ENCODE measurements around the gene CDC42BPG. TPM values are rescaled to one million over a fixed set of nuclear protein-coding genes. Genes with fewer than 3 reads are reported as not detected.

CDC42BPG gene
- total and polyA plus RNA-seq, 9 of the 15 experiments (the other 6 are each of a cell fraction or from before 2014, with no cell fraction given): 0.04 to 8.8 (median 2.1) TPM

- peak overlapping the region; percentile 82 for H3K4me2 ChIP-seq (ENCODE audit: insufficient read depth, low read length)
- H3K27ac ChIP-seq (ENCODE audit: extremely low read depth, low read depth, low read length): peak overlapping the region; percentile 96
- peak; percentile 70 for ATAC-seq
- no peaks in the 10 kb centered on the region for H3K79me2 ChIP-seq (ENCODE audit: control insufficient read depth, insufficient read depth, low read length)
- POLR2A ChIA-PET: interaction anchor here (0.6 to 2.2 kb wide), 10 partner anchors 10 to 581 kb away, joined by 3 to 12 read pairs (median 4); partner anchors contain the start of genes FAU, MRPL49 and SF1
- H3K36me3 ChIP-seq (ENCODE audit: control insufficient read depth, insufficient read depth, low read length): no peaks in the 10 kb centered on the region
- in situ Hi-C loops (cut with MboI) (no loop called here), intact Hi-C loops (cut with micrococcal nuclease) (loop anchor here (5.0 to 10.0 kb wide), 2 partner anchors 108 to 229 kb away; partner anchors contain the start of genes SF1, TM7SF2 and ZNHIT2)
- H3K9me3 ChIP-seq (replicated peaks; ENCODE audit: control insufficient read depth, insufficient read depth, low read depth, low read length): no peaks in the 10 kb centered on the region
- no peak overlapping the region for H3K4me3 ChIP-seq
- peaks cover 44 to 60% of the 10 kb centered on the region in 2 experiments for H3K4me1 ChIP-seq (replicated peaks in 1 of 2; ENCODE audit: control insufficient read depth in 2 of 2, insufficient read depth in 2 of 2, low read length in 2 of 2)
- TSS peak; percentile 98 for BruUV-seq (replicated peaks)
- peak in 3 of 4 experiments; percentile 58 to 95 (median 85) for DNase-seq (ENCODE audit: extremely low read depth in 1 of 4, low spot score in 3 of 4)
- no peaks in the 10 kb centered on the region for H3K27me3 ChIP-seq (ENCODE audit: control insufficient read depth in 2 of 2, insufficient read depth in 2 of 2, low read length in 2 of 2)
- H2AFZ ChIP-seq (ENCODE audit: low read depth, low read length): peak overlapping the region; percentile 71
- H4K20me1 ChIP-seq (replicated peaks; ENCODE audit: control insufficient read depth, insufficient read depth, low read length): no peaks in the 10 kb centered on the region
- no peaks in the 10 kb centered on the region for H3K9me1 ChIP-seq (ENCODE audit: control insufficient read depth, insufficient read depth, low read length)
- CTCF ChIA-PET (ENCODE audit: low intra/inter-chr PET ratio): interaction anchor here (1.2 kb wide), 1 partner anchor 39 kb away, joined by 3 read pairs; no protein-coding TSS in a partner anchor
- FAIRE-seq: peak; percentile 99
- 8% methylated on average over 15 of the region's 15 CpGs for WGBS (ENCODE audit: insufficient coverage, low coverage, missing lambda C conversion rate)
- peak overlapping the region; percentile 67 to 70 for H3K9ac ChIP-seq (ENCODE audit: insufficient read depth in 1 of 2, low read depth in 2 of 2, low read length in 2 of 2)
- TF ChIP-seq ZNF140 (CRISPR knock-in tag; IDR thresholded peaks at IDR 0.05): no peak
- TF ChIP-seq ELF4 (CRISPR knock-in tag; IDR thresholded peaks at IDR 0.05): no peak
- TF ChIP-seq EGR1 (conservative IDR thresholded peaks at IDR 0.05): peak; percentile 10; the same call in 1 of the 2 replicates
- no peak for TF ChIP-seq ZKSCAN1 (IDR thresholded peaks at IDR 0.05; ENCODE audit: low read depth, low read length)
- TF ChIP-seq RBM25 (IDR thresholded peaks at IDR 0.05; ENCODE audit: low read depth, low read length, severe bottlenecking): no peak
- peak; percentile 93 to 94 for TF ChIP-seq KDM1A (IDR thresholded peaks at IDR 0.05)
- TF ChIP-seq U2AF2 (optimal IDR thresholded peaks at IDR 0.05; ENCODE audit: low read depth, low read length): no peak
- TF ChIP-seq NFRKB (IDR thresholded peaks at IDR 0.05; ENCODE audit: low read depth): peak; percentile 89
- TF ChIP-seq ZNF449 (CRISPR knock-in tag; IDR thresholded peaks at IDR 0.05): 0 out of 2 replicates have a peak, but pooled peaks have one; percentile 22
- TF ChIP-seq ZNF347 (CRISPR knock-in tag; IDR thresholded peaks at IDR 0.05; ENCODE audit: low read depth): no peak
- peak; percentile 95 for TF ChIP-seq JUND (IDR thresholded peaks at IDR 0.05; ENCODE audit: borderline replicate concordance, low read depth, low read length)
- TF ChIP-seq JUND (tag; IDR thresholded peaks at IDR 0.05; ENCODE audit: borderline replicate concordance, low read depth, low read length): peak; percentile 94; the same call in 2 of the 3 replicates
- peak; percentile 95 for TF ChIP-seq BHLHE40 (IDR thresholded peaks at IDR 0.05; ENCODE audit: low read length)
- TF ChIP-seq SRSF7 (optimal IDR thresholded peaks at IDR 0.05; ENCODE audit: low read depth, low read length): no peak
- TF ChIP-seq MBD2 (IDR thresholded peaks at IDR 0.05; ENCODE audit: borderline replicate concordance, low read depth): peak; percentile 51; the same call in 1 of the 2 replicates
- no peak for TF ChIP-seq FIP1L1 (IDR thresholded peaks at IDR 0.05; ENCODE audit: low read depth, low read length, poor library complexity, severe bottlenecking)
- no peak for TF ChIP-seq ETV6 (IDR thresholded peaks at IDR 0.05; ENCODE audit: borderline replicate concordance in 1 of 2, low read depth in 2 of 2, low read length in 1 of 2)
- TF ChIP-seq ETV6 (CRISPR knock-in tag; IDR thresholded peaks at IDR 0.05; ENCODE audit: borderline replicate concordance): no peak
- peak; percentile 48 for TF ChIP-seq GABPA (tag; conservative IDR thresholded peaks at IDR 0.05; ENCODE audit: low read depth)
- TF ChIP-seq POLR2A (conservative IDR thresholded peaks at IDR 0.05): peak; percentile 66; the same call in 1 of the 2 replicates
- TF ChIP-seq ZNF212 (CRISPR knock-in tag; IDR thresholded peaks at IDR 0.05): no peak
- peak; percentile 20 for TF ChIP-seq FOS (IDR thresholded peaks at IDR 0.05; ENCODE audit: extremely low read depth, insufficient read length)
- peak; percentile 61; the same call in 1 of the 2 replicates for TF ChIP-seq DMBX1 (CRISPR knock-in tag; IDR thresholded peaks at IDR 0.05; ENCODE audit: borderline replicate concordance)
These were observed 41.2 kb upstream of the CDC42BPG start for GRCh38 chr11:64885367-64886286.

All from K562 (cell line).